Endodermal cell (in vitro differentiated cells): ENCODE results near the gene SDHB. TPM values are rescaled to one million over a fixed set of nuclear protein-coding genes. Genes with fewer than 3 reads are reported as not detected.

Experiments used
- DNase-seq: peaks from one replicate; pipeline ENCODE4 v3.0.0-alpha.2; 2017
- H3K27ac ChIP-seq: 2 replicates; pipeline ENCODE4 v1.5.1; 2013; ENCODE audit warnings: mild to moderate bottlenecking, low read depth, low read length, moderate library complexity
- H3K27me3 ChIP-seq: 2 replicates; pipeline ENCODE4 v1.6.1; 2013; ENCODE audit warnings: mild to moderate bottlenecking, low read length, moderate library complexity; ENCODE audit not compliant: insufficient read depth, control insufficient read depth, poor library complexity, severe bottlenecking
- H3K36me3 ChIP-seq: 2 replicates; pipeline ENCODE4 v1.7.0; 2013; ENCODE audit warnings: mild to moderate bottlenecking, low read length, moderate library complexity; ENCODE audit not compliant: control insufficient read depth, insufficient read depth
- H3K4me1 ChIP-seq: one replicate; pipeline ENCODE4 v1.7.0; 2013; ENCODE audit warnings: low read length; ENCODE audit not compliant: control insufficient read depth, insufficient read depth
- H3K4me3 ChIP-seq: 2 replicates; pipeline ENCODE4 v1.5.1; 2013; ENCODE audit warnings: mild to moderate bottlenecking, low read length, moderate library complexity
- H3K9ac ChIP-seq: 2 replicates; pipeline ENCODE4 v1.6.1; 2013; ENCODE audit warnings: mild to moderate bottlenecking, low read length, moderate library complexity; ENCODE audit not compliant: poor library complexity, severe bottlenecking; ENCODE audit errors: extremely low read depth
- H3K9me3 ChIP-seq: 2 replicates; pipeline ENCODE4 v1.6.1; 2013; ENCODE audit warnings: mild to moderate bottlenecking, low read length, moderate library complexity; ENCODE audit not compliant: control insufficient read depth
- H3K27ac Mint-ChIP-seq: 2 replicates; pipeline ENCODE4 v1.8.0; 2020; ENCODE audit warnings: mixed read lengths
- H3K27me3 Mint-ChIP-seq: 2 replicates; pipeline ENCODE4 v1.8.0; 2021; ENCODE audit warnings: mild to moderate bottlenecking, mixed read lengths; ENCODE audit not compliant: insufficient read depth
- H3K36me3 Mint-ChIP-seq: 2 replicates; pipeline ENCODE4 v1.8.0; 2020; ENCODE audit warnings: low read depth, mixed read lengths
- H3K4me1 Mint-ChIP-seq: 2 replicates; pipeline ENCODE4 v1.8.0; 2020; ENCODE audit warnings: mixed read lengths
- H3K4me3 Mint-ChIP-seq: 2 replicates; pipeline ENCODE4 v1.8.0; 2020; ENCODE audit warnings: mild to moderate bottlenecking, moderate library complexity, mixed read lengths
- H3K9me3 Mint-ChIP-seq: 2 replicates; pipeline ENCODE4 v1.8.0; 2020; ENCODE audit warnings: mild to moderate bottlenecking, mixed read lengths
- WGBS, 2 experiments: methylation state at CpG; one replicate each; pipeline versions ENCODE4 v1.1.5 to v1.1.7; 2013; ENCODE audit warnings: missing lambda C conversion rate in 2 of 2, mixed read lengths in 1 of 2; ENCODE audit not compliant: insufficient coverage in 1 of 2, insufficient read length in 1 of 2; 5-methylcytosine and 5-hydroxymethylcytosine counted together
- total RNA-seq, 2 donors: library from RNA; stranded (reverse); fragmentation: NEBNext Ultra II Directional in 1 of 2; extraction: Animal tissue kit (Norgen Biotek cat#: 25700) in 1 of 2; gene quantifications; 2 replicates in 1 of 2; 3 replicates in 1 of 2; pipeline ENCODE4 v1.2.1, GENCODE V29; 2021
- TF ChIP-seq, protein P1 (sequence below): fragments of 200-600 bp; sonication (generic); conservative IDR thresholded peaks from 2 replicates; pipeline ENCODE4 v1.5.0; 2021; ENCODE audit warnings: antibody characterized with exemption, mild to moderate bottlenecking

SDHB gene
- total RNA-seq, 2 donors from 2014 or later: 68.5 to 75.2 TPM

DNA sequence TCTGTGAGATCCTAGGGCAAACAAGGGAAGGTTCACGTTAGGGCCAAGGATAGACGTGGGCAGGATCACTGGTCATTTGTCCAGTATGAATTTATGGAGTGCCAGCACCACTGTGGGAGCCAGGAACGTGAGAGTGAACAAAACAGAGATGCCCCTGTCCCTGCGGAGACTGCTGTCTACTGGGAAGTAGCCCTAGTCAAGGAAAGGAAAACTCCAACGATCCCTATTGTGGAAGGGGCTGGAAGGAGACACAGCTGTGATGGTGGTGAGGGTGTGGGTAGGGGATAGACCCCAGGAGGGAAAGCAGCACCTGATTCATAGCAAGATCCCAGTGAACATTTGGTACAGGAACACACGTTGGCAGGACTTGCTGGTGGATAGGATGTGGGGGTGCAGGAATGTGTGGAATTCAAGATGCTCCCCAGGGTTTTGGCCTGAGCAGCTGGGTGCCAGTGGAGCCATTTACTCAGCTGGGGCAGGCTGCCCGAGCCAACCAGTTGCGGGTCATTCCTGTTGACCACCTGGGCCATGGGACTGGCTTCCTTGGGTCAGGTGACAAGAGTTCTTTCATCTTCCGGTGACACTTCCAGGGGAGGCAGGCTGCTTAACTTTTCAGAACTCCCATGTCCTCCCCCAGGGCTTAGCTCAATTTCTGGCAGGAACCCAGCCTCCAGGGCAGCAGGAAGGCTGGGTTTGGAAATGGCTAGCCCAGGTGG, 40.9 kb downstream of the SDHB start:
- peaks cover 32% of the 10 kb centered on the region for H3K4me1 Mint-ChIP-seq
- no peaks in the 10 kb centered on the region for H3K27me3 Mint-ChIP-seq
- peak; percentile 78 for DNase-seq
- WGBS, 2 experiments: 68 to 82% methylated on average over 9 of the region's 9 CpGs
- H3K36me3 Mint-ChIP-seq: peaks cover 3% of the 10 kb centered on the region
- no peaks in the 10 kb centered on the region for H3K9me3 Mint-ChIP-seq
- Histone ChIP-seq H3K27ac (no peak overlapping the region), H3K9me3 (no peaks in the 10 kb centered on the region), H3K4me3 (no peak overlapping the region), H3K4me1 (peaks cover 11% of the 10 kb centered on the region), H3K27me3 (no peaks in the 10 kb centered on the region), H3K9ac (no peak overlapping the region), H3K36me3 (peaks cover 6% of the 10 kb centered on the region)
- TF ChIP-seq, protein P1, sequence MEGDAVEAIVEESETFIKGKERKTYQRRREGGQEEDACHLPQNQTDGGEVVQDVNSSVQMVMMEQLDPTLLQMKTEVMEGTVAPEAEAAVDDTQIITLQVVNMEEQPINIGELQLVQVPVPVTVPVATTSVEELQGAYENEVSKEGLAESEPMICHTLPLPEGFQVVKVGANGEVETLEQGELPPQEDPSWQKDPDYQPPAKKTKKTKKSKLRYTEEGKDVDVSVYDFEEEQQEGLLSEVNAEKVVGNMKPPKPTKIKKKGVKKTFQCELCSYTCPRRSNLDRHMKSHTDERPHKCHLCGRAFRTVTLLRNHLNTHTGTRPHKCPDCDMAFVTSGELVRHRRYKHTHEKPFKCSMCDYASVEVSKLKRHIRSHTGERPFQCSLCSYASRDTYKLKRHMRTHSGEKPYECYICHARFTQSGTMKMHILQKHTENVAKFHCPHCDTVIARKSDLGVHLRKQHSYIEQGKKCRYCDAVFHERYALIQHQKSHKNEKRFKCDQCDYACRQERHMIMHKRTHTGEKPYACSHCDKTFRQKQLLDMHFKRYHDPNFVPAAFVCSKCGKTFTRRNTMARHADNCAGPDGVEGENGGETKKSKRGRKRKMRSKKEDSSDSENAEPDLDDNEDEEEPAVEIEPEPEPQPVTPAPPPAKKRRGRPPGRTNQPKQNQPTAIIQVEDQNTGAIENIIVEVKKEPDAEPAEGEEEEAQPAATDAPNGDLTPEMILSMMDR: no peak
- no peak overlapping the region for H3K4me3 Mint-ChIP-seq
- H3K27ac Mint-ChIP-seq: no peak overlapping the region

DNA sequence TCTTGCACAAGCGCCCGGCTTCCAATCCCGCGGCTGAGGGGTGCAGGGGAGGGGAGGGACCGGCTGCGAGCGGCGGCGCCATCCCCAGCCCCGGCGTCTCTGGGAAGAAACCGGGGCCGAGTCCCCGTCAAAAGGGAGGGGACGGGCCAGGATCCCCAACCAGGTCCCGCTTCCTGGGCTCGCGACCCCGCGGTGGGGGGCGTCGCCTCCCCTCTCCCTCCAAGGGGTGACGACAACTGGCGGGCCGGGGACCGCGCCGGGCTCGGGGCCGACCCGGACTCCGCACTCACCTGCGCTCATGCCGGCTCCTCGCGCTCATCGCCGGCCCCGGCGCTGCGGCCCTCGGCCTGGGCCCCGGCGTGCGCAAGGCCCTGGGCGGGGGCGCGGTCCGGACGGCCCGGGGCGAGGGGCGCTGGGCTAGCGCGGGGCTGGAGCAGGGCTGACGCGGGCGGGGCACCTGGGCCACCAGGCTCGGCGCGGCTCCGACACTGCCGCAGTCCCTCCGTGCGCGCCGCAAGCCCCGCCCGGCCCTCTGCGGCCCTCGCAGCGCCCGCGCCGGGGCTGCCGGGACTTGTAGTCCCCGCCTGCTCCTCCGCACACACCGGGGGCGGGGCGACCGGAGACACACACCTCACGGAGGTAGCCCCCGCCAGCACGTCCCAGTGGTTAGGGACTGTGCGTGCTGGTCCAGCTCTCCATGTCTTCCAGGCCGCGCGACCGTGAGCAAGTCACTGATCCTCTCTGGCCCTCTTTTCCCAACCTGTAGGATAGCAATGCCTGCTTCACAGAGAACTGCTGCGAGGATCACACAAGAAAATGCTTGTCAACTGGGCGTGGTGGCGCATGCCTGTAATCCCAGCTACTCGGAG, 42.2 kb downstream of the SDHB start, which contains the start of gene ATP13A2:
TSS of gene ATP13A2 (minus strand) at position 490 of the 869 bp plus-strand sequence. CDS start at position 300, 190 bp downstream.
- Histone ChIP-seq H3K4me3 (peak within 1 kb of the TSS; percentile 86), H3K36me3 (no peaks in the 10 kb centered on the region), H3K9me3 (no peaks in the 10 kb centered on the region), H3K9ac (peak within 1 kb of the TSS; percentile 30), H3K27ac (no peak within 1 kb of the TSS), H3K4me1 (peaks cover 11% of the 10 kb centered on the region), H3K27me3 (no peaks in the 10 kb centered on the region)
- peaks cover 32% of the 10 kb centered on the region for H3K4me1 Mint-ChIP-seq
- H3K9me3 Mint-ChIP-seq: no peaks in the 10 kb centered on the region
- TF ChIP-seq, protein P1: no peak
- 3 to 12% methylated on average over 23 to 94 of the region's 94 CpGs for WGBS, 2 experiments
- H3K27ac Mint-ChIP-seq: peak within 1 kb of the TSS; percentile 86
- peak; percentile 95 for DNase-seq
- H3K27me3 Mint-ChIP-seq: no peaks in the 10 kb centered on the region
- peak within 1 kb of the TSS; percentile 73 for H3K4me3 Mint-ChIP-seq
- H3K36me3 Mint-ChIP-seq: no peaks in the 10 kb centered on the region

DNA sequence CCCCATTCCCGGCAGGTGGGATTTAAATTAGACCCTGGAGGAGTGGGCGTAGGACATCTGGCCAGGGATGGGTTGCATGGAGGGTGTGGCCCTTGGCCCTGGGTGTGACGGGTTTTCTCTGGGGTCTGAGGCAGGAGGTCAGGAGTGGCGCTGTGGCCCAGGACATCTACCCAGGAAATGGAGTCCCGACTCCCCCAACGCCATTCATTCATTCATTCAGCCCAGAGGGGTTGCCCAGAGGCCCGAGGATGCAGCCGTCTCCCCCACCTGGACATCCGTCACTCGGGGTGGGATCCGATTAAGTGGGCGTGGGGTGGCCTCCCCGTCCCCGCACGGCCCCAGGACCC, 42.8 kb downstream of the SDHB start:
- H3K9me3 Mint-ChIP-seq: no peaks in the 10 kb centered on the region
- peaks cover under 1% of the 10 kb centered on the region for H3K36me3 Mint-ChIP-seq
- 3% methylated on average over 15 of the region's 15 CpGs; no CpG with 5 or more reads in 1 of the 2 experiments for WGBS, 2 experiments
- Histone ChIP-seq H3K4me1 (peaks cover 10% of the 10 kb centered on the region), H3K9ac (peak overlapping the region; percentile 30), H3K9me3 (no peaks in the 10 kb centered on the region), H3K4me3 (peak overlapping the region; percentile 86), H3K27ac (no peak overlapping the region), H3K36me3 (no peaks in the 10 kb centered on the region), H3K27me3 (no peaks in the 10 kb centered on the region)
- H3K4me3 Mint-ChIP-seq: peak overlapping the region; percentile 73
- TF ChIP-seq, protein P1: no peak
- peak; percentile 63 for DNase-seq
- H3K4me1 Mint-ChIP-seq: peaks cover 28% of the 10 kb centered on the region
- no peaks in the 10 kb centered on the region for H3K27me3 Mint-ChIP-seq
- H3K27ac Mint-ChIP-seq: peak overlapping the region; percentile 64
